DOHH2 (cell line): Measurements from ENCODE around the gene TAF4.

ENCODE experiments used
- H3F3A ChIP-seq: fragments of 200-600 bp; sonication (generic), shearing (Covaris generic); 2 replicates; pipeline ENCODE4 v1.6.0; 2016; ENCODE audit warnings: antibody characterized with exemption, mild to moderate bottlenecking; ENCODE audit not compliant: control insufficient read depth, insufficient read depth
- H3K27ac ChIP-seq: fragments of 200-600 bp; sonication (generic); 2 replicates; pipeline ENCODE4 v1.5.1; 2014; ENCODE audit warnings: low read depth, mild to moderate bottlenecking, low read length, moderate library complexity
- H3K27me3 ChIP-seq: fragments of 200-600 bp; sonication (generic); 2 replicates; pipeline ENCODE4 v1.6.1; 2014; ENCODE audit warnings: mild to moderate bottlenecking, low read length, mixed read lengths; ENCODE audit not compliant: control insufficient read depth
- H3K36me3 ChIP-seq: fragments of 200-600 bp; sonication (generic); 2 replicates; pipeline ENCODE4 v1.6.1; 2014; ENCODE audit warnings: mild to moderate bottlenecking, low read length, moderate library complexity, mixed read lengths; ENCODE audit not compliant: control insufficient read depth
- H3K4me1 ChIP-seq: fragments of 200-600 bp; sonication (generic); 2 replicates; pipeline ENCODE4 v1.6.1; 2014; ENCODE audit warnings: mild to moderate bottlenecking, low read length, mixed read lengths; ENCODE audit not compliant: control insufficient read depth
- H3K4me2 ChIP-seq: fragments of 200-600 bp; sonication (generic); 2 replicates; pipeline ENCODE4 v1.6.0; 2014; ENCODE audit warnings: mild to moderate bottlenecking, low read length, moderate library complexity
- H3K4me3 ChIP-seq: fragments of 200-600 bp; sonication (generic); 2 replicates; pipeline ENCODE4 v1.5.1; 2014; ENCODE audit warnings: mild to moderate bottlenecking, low read length, mixed read lengths
- H3K79me2 ChIP-seq: fragments of 200-600 bp; sonication (generic); 2 replicates; pipeline ENCODE4 v1.6.1; 2014; ENCODE audit warnings: mild to moderate bottlenecking, low read length, mixed read lengths; ENCODE audit not compliant: control insufficient read depth
- H3K9me2 ChIP-seq: fragments of 200-600 bp; sonication (generic); replicated peaks from 2 replicates; pipeline ENCODE4 v1.6.1; 2014; ENCODE audit warnings: mild to moderate bottlenecking, low read length, mixed read lengths; ENCODE audit not compliant: control insufficient read depth
- H3K9me3 ChIP-seq: fragments of 200-600 bp; sonication (generic); 2 replicates; pipeline ENCODE4 v1.6.1; 2014; ENCODE audit warnings: antibody characterized with exemption, low read length, mixed read lengths; ENCODE audit not compliant: control insufficient read depth, insufficient read depth
- H4K20me1 ChIP-seq: fragments of 200-600 bp; sonication (generic); 2 replicates; pipeline ENCODE4 v1.6.0; 2014; ENCODE audit warnings: low read depth, mild to moderate bottlenecking, antibody characterized with exemption, low read length, moderate library complexity; ENCODE audit not compliant: control insufficient read depth, insufficient read depth
- EZH2phosphoT487 ChIP-seq: fragments of 200-600 bp; sonication (generic); IDR thresholded peaks from 2 replicates; pipeline ENCODE4 v1.6.1; 2017; ENCODE audit warnings: borderline replicate concordance, mild to moderate bottlenecking, antibody characterized with exemption, low read length, moderate library complexity, mixed read lengths
- TF ChIP-seq, protein P1 (sequence below): fragments of 200-600 bp; sonication (generic); IDR thresholded peaks from one replicate; pipeline ENCODE4 v1.5.1; 2014; ENCODE audit warnings: antibody characterized with exemption, mild to moderate bottlenecking, low read depth, low read length; ENCODE audit not compliant: poor library complexity, severe bottlenecking

TAF4 gene

DNA sequence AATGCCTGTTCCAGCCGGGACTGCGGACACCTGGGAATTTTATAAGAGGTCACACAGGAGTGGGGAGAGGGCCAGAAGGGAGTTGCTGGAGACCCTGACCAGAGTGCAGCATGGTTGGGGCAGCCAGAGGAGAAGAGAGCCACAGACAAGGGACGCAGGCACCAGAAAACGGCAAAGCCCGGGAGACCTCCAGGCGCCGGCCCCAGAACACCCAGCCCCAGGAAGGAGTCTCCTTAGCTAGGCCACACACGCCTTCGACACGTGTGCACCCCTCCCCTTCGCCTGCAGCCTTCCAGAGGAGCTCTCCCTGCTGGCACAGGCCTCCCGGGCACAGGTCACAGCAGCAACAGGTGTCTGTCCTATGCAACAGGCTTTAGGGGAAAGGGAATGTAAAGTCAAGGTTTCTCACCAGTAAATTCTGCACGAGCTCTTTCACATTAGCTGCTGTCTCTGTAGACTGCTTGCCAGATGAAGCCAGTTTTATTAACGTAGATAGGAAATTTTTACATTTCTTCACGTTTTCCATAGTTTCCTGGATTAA, 57.0 kb downstream of the TAF4 start:
- Histone ChIP-seq H3K4me1 (peaks cover 5% of the 10 kb centered on the region), H3K79me2 (peaks cover 7% of the 10 kb centered on the region), H3K9me3 (no peaks in the 10 kb centered on the region), H4K20me1 (no peaks in the 10 kb centered on the region), H3K27ac (no peak overlapping the region), H3K4me3 (no peak overlapping the region), H3K27me3 (no peaks in the 10 kb centered on the region), H3K9me2 (no peaks in the 10 kb centered on the region), H3K36me3 (peaks cover 78% of the 10 kb centered on the region), H3F3A (no peaks in the 10 kb centered on the region), H3K4me2 (no peak overlapping the region)
- TF ChIP-seq EZH2phosphoT487: no peak
- TF ChIP-seq, protein P1, sequence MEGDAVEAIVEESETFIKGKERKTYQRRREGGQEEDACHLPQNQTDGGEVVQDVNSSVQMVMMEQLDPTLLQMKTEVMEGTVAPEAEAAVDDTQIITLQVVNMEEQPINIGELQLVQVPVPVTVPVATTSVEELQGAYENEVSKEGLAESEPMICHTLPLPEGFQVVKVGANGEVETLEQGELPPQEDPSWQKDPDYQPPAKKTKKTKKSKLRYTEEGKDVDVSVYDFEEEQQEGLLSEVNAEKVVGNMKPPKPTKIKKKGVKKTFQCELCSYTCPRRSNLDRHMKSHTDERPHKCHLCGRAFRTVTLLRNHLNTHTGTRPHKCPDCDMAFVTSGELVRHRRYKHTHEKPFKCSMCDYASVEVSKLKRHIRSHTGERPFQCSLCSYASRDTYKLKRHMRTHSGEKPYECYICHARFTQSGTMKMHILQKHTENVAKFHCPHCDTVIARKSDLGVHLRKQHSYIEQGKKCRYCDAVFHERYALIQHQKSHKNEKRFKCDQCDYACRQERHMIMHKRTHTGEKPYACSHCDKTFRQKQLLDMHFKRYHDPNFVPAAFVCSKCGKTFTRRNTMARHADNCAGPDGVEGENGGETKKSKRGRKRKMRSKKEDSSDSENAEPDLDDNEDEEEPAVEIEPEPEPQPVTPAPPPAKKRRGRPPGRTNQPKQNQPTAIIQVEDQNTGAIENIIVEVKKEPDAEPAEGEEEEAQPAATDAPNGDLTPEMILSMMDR: no peak

DNA sequence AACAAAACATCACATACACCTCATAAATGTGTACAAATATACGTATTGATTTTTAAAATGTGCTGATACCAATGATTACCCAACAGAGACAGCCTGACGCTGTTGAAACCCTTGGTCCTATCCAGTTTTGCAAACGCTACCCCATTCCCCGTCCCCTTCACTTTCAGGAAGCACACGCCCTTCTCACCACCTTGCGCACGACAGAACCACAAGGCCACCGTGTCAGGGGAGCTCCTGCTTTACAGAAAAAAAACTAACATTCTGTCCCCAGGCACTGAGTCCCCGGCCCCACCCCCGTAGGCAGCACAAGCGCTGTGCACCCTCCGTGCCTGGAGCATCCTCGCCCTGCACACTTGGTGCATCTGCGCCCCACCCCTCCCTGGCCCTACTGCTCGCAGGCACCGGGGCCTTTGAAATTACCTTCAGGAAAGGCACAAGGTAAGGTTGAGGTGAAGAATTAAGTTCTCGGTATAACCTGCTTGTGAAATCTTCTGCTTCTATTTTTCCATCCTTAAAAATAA, 58.5 kb downstream of the TAF4 start:
- Histone ChIP-seq H3K4me1 (peaks cover 5% of the 10 kb centered on the region), H3F3A (no peaks in the 10 kb centered on the region), H3K9me2 (no peaks in the 10 kb centered on the region), H3K4me3 (no peak overlapping the region), H3K79me2 (peaks cover 7% of the 10 kb centered on the region), H3K9me3 (no peaks in the 10 kb centered on the region), H3K27ac (no peak overlapping the region), H3K36me3 (peaks cover 86% of the 10 kb centered on the region), H4K20me1 (no peaks in the 10 kb centered on the region), H3K27me3 (no peaks in the 10 kb centered on the region), H3K4me2 (no peak overlapping the region)
- TF ChIP-seq, protein P1: no peak
- TF ChIP-seq EZH2phosphoT487: no peak

DNA sequence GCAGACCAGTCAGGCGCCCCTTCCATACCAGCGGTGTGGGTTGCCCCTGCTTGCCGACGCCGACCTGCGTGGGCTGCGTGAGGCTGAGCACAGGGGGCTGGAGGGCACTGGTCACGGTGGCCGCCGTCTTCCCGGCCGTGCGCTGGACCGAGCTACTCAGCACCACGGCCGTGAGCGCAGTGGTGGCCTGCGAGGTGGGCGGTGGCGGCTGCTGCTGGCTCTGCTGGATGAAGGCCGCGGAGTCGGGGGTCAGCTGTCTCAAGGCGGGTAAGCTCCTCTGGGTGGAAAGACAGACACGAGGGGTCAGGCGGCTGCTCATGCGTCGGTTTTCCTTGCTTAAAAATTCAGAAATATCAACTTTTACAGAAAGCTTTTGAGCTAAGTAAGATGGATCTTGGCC, 59.2 kb downstream of the TAF4 start:
- no peak overlapping the region for H3K4me3 ChIP-seq
- no peak overlapping the region for H3K4me2 ChIP-seq
- no peaks in the 10 kb centered on the region for H4K20me1 ChIP-seq
- peaks cover 7% of the 10 kb centered on the region for H3K79me2 ChIP-seq
- no peaks in the 10 kb centered on the region for H3F3A ChIP-seq
- TF ChIP-seq, protein P1: no peak
- no peak for TF ChIP-seq EZH2phosphoT487
- no peaks in the 10 kb centered on the region for H3K27me3 ChIP-seq
- H3K27ac ChIP-seq: no peak overlapping the region
- no peaks in the 10 kb centered on the region for H3K9me3 ChIP-seq
- peaks cover 5% of the 10 kb centered on the region for H3K4me1 ChIP-seq
- H3K9me2 ChIP-seq: no peaks in the 10 kb centered on the region
- peaks cover 84% of the 10 kb centered on the region for H3K36me3 ChIP-seq
